Liver (tissue), 9 donors: ENCODE results near the gene FCN3. TPM values are rescaled to one million over a fixed set of nuclear protein-coding genes. Genes with fewer than 3 reads are reported as not detected.

Experiments
- DNase-seq: peaks from one replicate; pipeline ENCODE4 v3.0.0-alpha.2; 2017; ENCODE audit warnings: low spot score
- H3K27ac ChIP-seq, 2 donors: one replicate each; pipeline ENCODE4 v1.7.0; 2013; ENCODE audit warnings: inconsistent platforms in 2 of 2, low read length in 2 of 2, control low read depth in 1 of 2, low read depth in 1 of 2, mild to moderate bottlenecking in 1 of 2
- H3K27me3 ChIP-seq, 4 donors: one replicate each; pipeline versions ENCODE4 v1.6.1 to v1.7.0; 2013; ENCODE audit warnings: low read length in 3 of 4, inconsistent platforms in 1 of 4, mild to moderate bottlenecking in 1 of 4, moderate library complexity in 1 of 4; ENCODE audit not compliant: control insufficient read depth in 4 of 4, insufficient read depth in 4 of 4
- H3K36me3 ChIP-seq, 4 donors: one replicate each; pipeline versions ENCODE4 v1.6.1 to v1.7.0; 2013; ENCODE audit warnings: low read length in 3 of 4, mild to moderate bottlenecking in 3 of 4, low read depth in 1 of 4, moderate library complexity in 1 of 4; ENCODE audit not compliant: control insufficient read depth in 4 of 4, insufficient read depth in 3 of 4
- H3K4me1 ChIP-seq, 4 donors: one replicate each; pipeline versions ENCODE4 v1.6.1 to v1.7.0; 2013; ENCODE audit warnings: low read length in 3 of 4, mild to moderate bottlenecking in 3 of 4, moderate library complexity in 1 of 4; ENCODE audit not compliant: control insufficient read depth in 4 of 4, insufficient read depth in 4 of 4
- H3K4me3 ChIP-seq, 3 donors: one replicate each; pipeline versions ENCODE4 v1.6.1 to v1.7.0; 2013; ENCODE audit warnings: low read length in 3 of 3, control low read depth in 1 of 3, low read depth in 1 of 3, mild to moderate bottlenecking in 1 of 3
- H3K9ac ChIP-seq, 2 donors: one replicate each; pipeline ENCODE4 v1.7.0; 2013; ENCODE audit warnings: low read length in 2 of 2, mild to moderate bottlenecking in 2 of 2, moderate library complexity in 2 of 2, control low read depth in 1 of 2, low read depth in 1 of 2
- H3K9me3 ChIP-seq, 4 donors: one replicate each; pipeline versions ENCODE4 v1.6.1 to v1.7.0; 2013; ENCODE audit warnings: low read length in 3 of 4; ENCODE audit not compliant: control insufficient read depth in 4 of 4
- ATF3 ChIP-seq: IDR thresholded peaks from 2 replicates; pipeline ENCODE4 v1.6.1; 2016; ENCODE audit warnings: antibody characterized with exemption
- CTCF ChIP-seq: fragments of 150-350 bp; IDR thresholded peaks from 2 replicates; pipeline ENCODE4 v1.5.1; 2017; ENCODE audit warnings: improper control_type of control experiment, low read depth, low read length; ENCODE audit not compliant: missing input control
- EGR1 ChIP-seq, 2 donors: IDR thresholded peaks; 2 replicates each; pipeline ENCODE4 v1.6.1; 2016 to 2018; ENCODE audit warnings: antibody characterized with exemption in 2 of 2, low read depth in 2 of 2
- FOXA1 ChIP-seq: IDR thresholded peaks from 2 replicates; pipeline ENCODE4 v1.6.1; 2016; ENCODE audit warnings: antibody characterized with exemption
- GABPA ChIP-seq, 2 donors: IDR thresholded peaks in 1 of 2; conservative IDR thresholded peaks in 1 of 2; 2 replicates each; pipeline ENCODE4 v1.6.1; 2016; ENCODE audit warnings: antibody characterized with exemption in 2 of 2, mild to moderate bottlenecking in 1 of 2, moderate library complexity in 1 of 2
- HNF4A ChIP-seq, 2 donors: conservative IDR thresholded peaks; 2 replicates each; pipeline ENCODE4 v1.6.1; 2016; ENCODE audit warnings: antibody characterized with exemption in 2 of 2, mild to moderate bottlenecking in 2 of 2
- HNF4G ChIP-seq: IDR thresholded peaks from 2 replicates; pipeline ENCODE4 v1.6.1; 2016; ENCODE audit warnings: antibody characterized with exemption
- JUND ChIP-seq, 2 donors: IDR thresholded peaks; 2 replicates each; pipeline ENCODE4 v1.6.1; 2016; ENCODE audit warnings: antibody characterized with exemption in 2 of 2
- MAX ChIP-seq: IDR thresholded peaks from 2 replicates; pipeline ENCODE4 v1.6.1; 2016; ENCODE audit warnings: antibody characterized with exemption
- NR2F2 ChIP-seq: IDR thresholded peaks from 2 replicates; pipeline ENCODE4 v1.6.1; 2016; ENCODE audit warnings: antibody characterized with exemption
- REST ChIP-seq: IDR thresholded peaks from 2 replicates; pipeline ENCODE4 v1.6.1; 2016; ENCODE audit warnings: antibody characterized with exemption, mild to moderate bottlenecking
- RXRA ChIP-seq, 2 donors: IDR thresholded peaks; 2 replicates each; pipeline ENCODE4 v1.6.1; 2017 to 2018; ENCODE audit warnings: antibody characterized with exemption in 2 of 2, mild to moderate bottlenecking in 1 of 2
- SP1 ChIP-seq: IDR thresholded peaks from 2 replicates; pipeline ENCODE4 v1.6.1; 2018; ENCODE audit warnings: antibody characterized with exemption, mild to moderate bottlenecking
- TAF1 ChIP-seq: conservative IDR thresholded peaks from 2 replicates; pipeline ENCODE4 v1.6.1; 2016; ENCODE audit warnings: antibody characterized with exemption, mild to moderate bottlenecking
- YY1 ChIP-seq: IDR thresholded peaks from 2 replicates; pipeline ENCODE4 v1.6.1; 2016; ENCODE audit warnings: antibody characterized with exemption, mild to moderate bottlenecking
- ZBTB33 ChIP-seq: IDR thresholded peaks from 2 replicates; pipeline ENCODE4 v1.6.1; 2016; ENCODE audit warnings: antibody characterized with exemption
- WGBS: extraction: QIAGEN DNeasy Blood & Tissue Kit; methylation state at CpG from one replicate; pipeline ENCODE4 v1.1.7; 2013; 5-methylcytosine and 5-hydroxymethylcytosine counted together
- polyA plus RNA-seq, 2 donors: library from polyadenylated mRNA; stranded (reverse) in 1 of 2; unstranded in 1 of 2; fragments of 200-250 nt in 1 of 2; fragments of >200 nt in 1 of 2; fragmentation: Nextera tagmentation in 1 of 2; extraction: Ambion mirVana in 1 of 2; gene quantifications; one replicate each; pipeline versions ENCODE4 v1.2.1 to v1.2.3, GENCODE V29; 2013 to 2015
- total RNA-seq, 2 donors: library from RNA; depleted of rRNA; stranded (reverse); fragments of >200 nt; gene quantifications; one replicate each; pipeline ENCODE4 v1.2.3, GENCODE V29; 2014
- donor health status: healthy.
- donor health status: healthy.
- donor health status: healthy.
- donor health status: healthy.
- donor health status: healthy.

The FCN3 gene
- total and polyA plus RNA-seq, 4 donors, result 87.3 to 310 (median 137) TPM

GRCh38 chr1:27372808-27373690 lies 1.6 kb downstream of the FCN3 start:
- Histone ChIP-seq H3K36me3 (no peaks in the 10 kb centered on the region), H3K4me1 (peaks cover 0 to 6% (median 0%) of the 10 kb centered on the region in 4 donors), H3K27me3 (no peaks in the 10 kb centered on the region), H3K9me3 (no peaks in the 10 kb centered on the region), H3K9ac (peak overlapping the region in 1 of 2 donors; percentile 9), H3K4me3 (peak overlapping the region in 2 of 3 donors; percentile 11 to 23), H3K27ac (peak overlapping the region; percentile 31 to 54)
- 84% methylated on average over 11 of the region's 11 CpGs for WGBS
- no peak for DNase-seq
- TF ChIP-seq HNF4A (conservative IDR thresholded peaks at IDR 0.05) (no peak), CTCF (no peak), MAX (no peak), EGR1 (IDR thresholded peaks at IDR 0.05; ENCODE audit: low read depth in 2 of 2) (no peak), FOXA1 (no peak), ATF3 (no peak), RXRA (IDR thresholded peaks at IDR 0.05) (no peak), GABPA (IDR thresholded peaks at IDR 0.05 in 1 of 2, conservative IDR thresholded peaks at IDR 0.05 in 1 of 2) (no peak), SP1 (no peak), HNF4G (no peak)

- no peak overlapping the region for H3K4me3 ChIP-seq
- no peak for TF ChIP-seq JUND (IDR thresholded peaks at IDR 0.05)
- TF ChIP-seq MAX, result no peak
- TF ChIP-seq NR2F2, result no peak
- no peak for TF ChIP-seq SP1
- no peak for TF ChIP-seq REST
- no peak for TF ChIP-seq GABPA (IDR thresholded peaks at IDR 0.05 in 1 of 2, conservative IDR thresholded peaks at IDR 0.05 in 1 of 2)
- no peak for TF ChIP-seq TAF1
- TF ChIP-seq ZBTB33, result no peak
- no peak for TF ChIP-seq RXRA (IDR thresholded peaks at IDR 0.05)
- no peak for TF ChIP-seq CTCF
- no peak for TF ChIP-seq FOXA1
- no peak for TF ChIP-seq YY1
- no peak for TF ChIP-seq HNF4A (conservative IDR thresholded peaks at IDR 0.05)
- H3K36me3 ChIP-seq, result no peaks in the 10 kb centered on the region
- DNase-seq, result no peak
- H3K9me3 ChIP-seq, result no peaks in the 10 kb centered on the region
- H3K9ac ChIP-seq, result no peak overlapping the region
- peaks cover 0 to 8% (median under 1%) of the 10 kb centered on the region in 4 donors for H3K4me1 ChIP-seq
- 83% methylated on average over 19 of the region's 19 CpGs for WGBS
- no peaks in the 10 kb centered on the region for H3K27me3 ChIP-seq
- no peak overlapping the region for H3K27ac ChIP-seq
Observed at GRCh38 chr1:27372022-27372807, 2.4 kb downstream of the FCN3 start.
